ENCODE measurements around the gene IRF2BP1. TPM values are rescaled to one million over a fixed set of nuclear protein-coding genes. Genes with fewer than 3 reads are reported as not detected.
A peak's percentile ranks its signal among the peaks of the same experiment; 100 is the strongest.

Gene IRF2BP1
- polyA plus RNA-seq, 3 donors = 2.0 to 3.9 (median 2.1) TPM

DNA sequence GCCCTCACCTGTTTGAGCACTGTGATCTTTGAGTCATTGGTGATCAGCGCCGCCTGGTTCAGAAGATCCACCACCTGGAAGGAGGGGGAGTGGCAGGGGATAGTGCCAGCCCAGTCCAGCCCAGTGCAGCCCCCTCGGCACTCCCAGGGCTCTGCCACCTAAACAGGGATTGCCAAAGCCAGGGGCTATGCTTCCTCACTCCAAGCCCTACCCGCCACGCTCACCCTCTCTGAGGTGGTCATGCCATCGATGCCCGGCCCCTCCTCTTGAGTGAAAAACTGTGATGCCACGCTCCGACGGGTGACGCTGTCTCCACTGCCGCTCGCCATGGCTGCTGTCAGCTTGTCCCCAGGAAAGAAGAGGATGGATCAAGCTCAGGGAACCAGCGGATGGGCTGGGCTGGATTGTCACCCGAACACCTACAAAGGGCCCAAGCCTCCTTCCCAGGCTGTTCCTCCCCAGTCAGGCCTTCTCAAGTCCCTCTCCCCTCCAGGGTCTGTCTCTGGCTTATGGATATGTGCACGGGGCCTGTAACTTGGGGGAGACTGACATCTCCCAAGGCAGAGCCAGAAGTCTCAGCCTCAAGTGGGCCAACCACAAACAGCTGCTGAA lies 31.7 kb downstream of the IRF2BP1 start:
- peak overlapping the region in 1 of 7 donors; percentile 58 for H3K27ac Mint-ChIP-seq
- H3K27ac ChIP-seq (ENCODE audit: low read depth in 1 of 2, low read length in 2 of 2) = no peak overlapping the region
- no peaks in the 10 kb centered on the region for H3K4me1 Mint-ChIP-seq
- intact Hi-C loops (cut with micrococcal nuclease) = no loop called here
- TF ChIP-seq CTCF (IDR thresholded peaks at IDR 0.05) = no peak
- H3K27me3 ChIP-seq (ENCODE audit: control insufficient read depth in 2 of 2, insufficient read depth in 2 of 2, low read length in 2 of 2) = no peaks in the 10 kb centered on the region
- H3K9me3 ChIP-seq (replicated peaks in 1 of 2; ENCODE audit: control insufficient read depth in 1 of 2, insufficient read depth in 1 of 2, low read length in 2 of 2) = no peaks in the 10 kb centered on the region
- peaks cover 68 to 93% of the 10 kb centered on the region in 2 donors for H3K36me3 ChIP-seq (replicated peaks in 1 of 2; ENCODE audit: control insufficient read depth in 1 of 2, insufficient read depth in 2 of 2, low read length in 2 of 2)
- no peak for DNase-seq
- WGBS (ENCODE audit: insufficient coverage) = 98% methylated on average over 11 of the region's 16 CpGs
- no peak overlapping the region for H3K4me2 ChIP-seq (replicated peaks; ENCODE audit: extremely low read depth, low read length, poor library complexity, severe bottlenecking)
- no peak overlapping the region for H3K9ac ChIP-seq (ENCODE audit: insufficient read depth, low read length, poor library complexity, severe bottlenecking)
- peak overlapping the region in 1 of 2 donors; percentile 37 for H3K4me3 Mint-ChIP-seq
- no peak overlapping the region for H3K4me3 ChIP-seq (replicated peaks in 1 of 3; ENCODE audit: low read depth in 2 of 3, low read length in 3 of 3)
- H3K36me3 Mint-ChIP-seq = peaks cover 66 to 96% of the 10 kb centered on the region in 2 donors
- H4K20me1 ChIP-seq (ENCODE audit: insufficient read depth, low read length) = peaks cover 82% of the 10 kb centered on the region
- H2AFZ ChIP-seq (ENCODE audit: insufficient read depth, low read depth, low read length, poor library complexity, severe bottlenecking) = no peak overlapping the region
- peaks cover 0 to 1% (median 0%) of the 10 kb centered on the region in 3 donors for H3K27me3 Mint-ChIP-seq (ENCODE audit: low read depth in 3 of 3)
- peaks cover 35% of the 10 kb centered on the region for H3K79me2 ChIP-seq (ENCODE audit: insufficient read depth, low read length)
- no peaks in the 10 kb centered on the region for H3K4me1 ChIP-seq (ENCODE audit: control insufficient read depth in 1 of 2, insufficient read depth in 2 of 2, low read length in 2 of 2)
- H3K9me3 Mint-ChIP-seq = no peaks in the 10 kb centered on the region

DNA sequence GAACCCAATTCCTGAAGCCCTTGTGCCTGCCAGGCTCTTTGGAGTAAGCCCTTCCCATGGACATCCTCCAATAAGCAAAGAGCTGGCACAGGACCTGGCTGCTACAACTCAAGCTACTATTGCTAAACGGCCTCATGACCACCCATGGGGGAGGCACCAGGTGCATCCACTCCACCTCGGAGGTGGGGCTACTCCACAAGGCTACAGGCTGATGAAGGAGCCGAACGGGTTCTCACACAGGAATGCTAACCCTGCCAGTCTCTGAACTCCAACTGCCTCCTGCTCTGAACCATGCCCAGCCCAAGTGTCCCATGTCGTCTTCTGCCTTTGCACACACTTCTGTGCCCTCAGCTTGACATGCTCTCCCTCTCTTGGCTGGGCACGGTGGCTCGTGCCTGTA lies 33.0 kb downstream of the IRF2BP1 start:
- H3K79me2 ChIP-seq (ENCODE audit: insufficient read depth, low read length) = peaks cover 23% of the 10 kb centered on the region
- no peak overlapping the region for H3K27ac ChIP-seq (ENCODE audit: low read depth in 1 of 2, low read length in 2 of 2)
- no peaks in the 10 kb centered on the region for H3K27me3 ChIP-seq (ENCODE audit: control insufficient read depth in 2 of 2, insufficient read depth in 2 of 2, low read length in 2 of 2)
- H3K27ac Mint-ChIP-seq = peak overlapping the region in 1 of 7 donors; percentile 51
- DNase-seq = no peak
- WGBS (ENCODE audit: insufficient coverage) = 97% methylated on average over 6 of the region's 7 CpGs
- H3K36me3 ChIP-seq (replicated peaks in 1 of 2; ENCODE audit: control insufficient read depth in 1 of 2, insufficient read depth in 2 of 2, low read length in 2 of 2) = peaks cover 72 to 93% of the 10 kb centered on the region in 2 donors
- H3K9me3 ChIP-seq (replicated peaks in 1 of 2; ENCODE audit: control insufficient read depth in 1 of 2, insufficient read depth in 1 of 2, low read length in 2 of 2) = no peaks in the 10 kb centered on the region
- H3K4me3 ChIP-seq (replicated peaks in 1 of 3; ENCODE audit: low read depth in 2 of 3, low read length in 3 of 3) = no peak overlapping the region
- intact Hi-C loops (cut with micrococcal nuclease) = no loop called here
- H3K36me3 Mint-ChIP-seq = peaks cover 65 to 91% of the 10 kb centered on the region in 2 donors
- H3K4me3 Mint-ChIP-seq = no peak overlapping the region
- H3K4me1 Mint-ChIP-seq = no peaks in the 10 kb centered on the region
- H3K4me2 ChIP-seq (replicated peaks; ENCODE audit: extremely low read depth, low read length, poor library complexity, severe bottlenecking) = no peak overlapping the region
- no peak for TF ChIP-seq CTCF (IDR thresholded peaks at IDR 0.05)
- H3K4me1 ChIP-seq (ENCODE audit: control insufficient read depth in 1 of 2, insufficient read depth in 2 of 2, low read length in 2 of 2) = no peaks in the 10 kb centered on the region
- no peak overlapping the region for H3K9ac ChIP-seq (ENCODE audit: insufficient read depth, low read length, poor library complexity, severe bottlenecking)
- H2AFZ ChIP-seq (ENCODE audit: insufficient read depth, low read depth, low read length, poor library complexity, severe bottlenecking) = no peak overlapping the region
- H4K20me1 ChIP-seq (ENCODE audit: insufficient read depth, low read length) = peaks cover 74% of the 10 kb centered on the region
- H3K9me3 Mint-ChIP-seq = no peaks in the 10 kb centered on the region
- H3K27me3 Mint-ChIP-seq (ENCODE audit: low read depth in 3 of 3) = peaks cover 0 to 3% (median 0%) of the 10 kb centered on the region in 3 donors

Measured in CD14-positive monocyte (primary cell).